Smooth muscle cell (in vitro differentiated cells): Measurements from ENCODE around the gene PTPRG. TPM values are rescaled to one million over a fixed set of nuclear protein-coding genes. Genes with fewer than 3 reads are reported as not detected.

Source experiments
- DNase-seq: peaks from one replicate; lab custom pipeline; 2025; ENCODE audit not compliant: unreplicated experiment; lab: John Stamatoyannopoulos, UW
- H2AFZ ChIP-seq: fragments of 200-600 bp; sonication (generic); 2 replicates; pipeline ENCODE4 v1.6.0; 2016; ENCODE audit warnings: antibody characterized with exemption, low read depth, mild to moderate bottlenecking
- H3F3A ChIP-seq: fragments of 200-600 bp; sonication (generic); 2 replicates; pipeline ENCODE4 v1.6.0; 2017; ENCODE audit warnings: antibody characterized with exemption, low read depth
- H3K27ac ChIP-seq: fragments of 200-600 bp; sonication (generic); 2 replicates; pipeline ENCODE4 v1.5.1; 2016; ENCODE audit warnings: low read depth, mild to moderate bottlenecking
- H3K27me3 ChIP-seq: fragments of 200-600 bp; sonication (generic); 2 replicates; pipeline ENCODE4 v1.6.1; 2016; ENCODE audit warnings: low read depth, mild to moderate bottlenecking
- H3K36me3 ChIP-seq: fragments of 200-600 bp; sonication (generic); 2 replicates; pipeline ENCODE4 v1.5.1; 2016; ENCODE audit warnings: low read depth
- H3K4me1 ChIP-seq: fragments of 200-600 bp; sonication (generic); 2 replicates; pipeline ENCODE4 v1.5.1; 2016; ENCODE audit warnings: low read depth
- H3K4me2 ChIP-seq: fragments of 200-600 bp; sonication (generic); 2 replicates; pipeline ENCODE4 v1.6.0; 2016; ENCODE audit warnings: mild to moderate bottlenecking
- H3K4me3 ChIP-seq: fragments of 200-600 bp; sonication (generic); 2 replicates; pipeline ENCODE4 v1.5.1; 2016; ENCODE audit warnings: mild to moderate bottlenecking
- H3K79me2 ChIP-seq: fragments of 200-600 bp; sonication (generic); 2 replicates; pipeline ENCODE4 v1.6.0; 2016; ENCODE audit warnings: low read depth, mild to moderate bottlenecking
- H3K9ac ChIP-seq: fragments of 200-600 bp; sonication (generic); 2 replicates; pipeline ENCODE4 v1.6.0; 2016; ENCODE audit warnings: low read depth
- H3K9me3 ChIP-seq: fragments of 200-600 bp; sonication (generic); replicated peaks from 2 replicates; pipeline ENCODE4 v1.5.1; 2016; ENCODE audit warnings: low read depth
- H4K20me1 ChIP-seq: fragments of 200-600 bp; sonication (generic); 2 replicates; pipeline ENCODE4 v1.6.0; 2016; ENCODE audit warnings: low read depth
- CTCF ChIP-seq: fragments of 200-600 bp; sonication (generic); IDR thresholded peaks from 2 replicates; pipeline ENCODE4 v1.5.1; 2017; ENCODE audit warnings: borderline replicate concordance, mild to moderate bottlenecking, antibody characterized with exemption; ENCODE audit not compliant: insufficient read depth, poor library complexity, severe bottlenecking
- WGBS: methylation state at CpG from one replicate; pipeline ENCODE4 v1.1.7; 2016; ENCODE audit warnings: low lambda C conversion rate; 5-methylcytosine and 5-hydroxymethylcytosine counted together
- polyA plus RNA-seq: library from polyadenylated mRNA; unstranded; fragments of >200 nt; fragmentation: Nextera tagmentation; extraction: Ambion mirVana; gene quantifications from 2 replicates; pipeline ENCODE4 v1.2.1, GENCODE V29; 2016
- total RNA-seq: library from RNA; depleted of rRNA; stranded (reverse); fragments of >200 nt; gene quantifications from 2 replicates; pipeline ENCODE4 v1.2.3, GENCODE V29; 2014

The PTPRG gene
- total and polyA plus RNA-seq, 2 experiments from 2014 or later, result 21.2 to 87.3 TPM

DNA sequence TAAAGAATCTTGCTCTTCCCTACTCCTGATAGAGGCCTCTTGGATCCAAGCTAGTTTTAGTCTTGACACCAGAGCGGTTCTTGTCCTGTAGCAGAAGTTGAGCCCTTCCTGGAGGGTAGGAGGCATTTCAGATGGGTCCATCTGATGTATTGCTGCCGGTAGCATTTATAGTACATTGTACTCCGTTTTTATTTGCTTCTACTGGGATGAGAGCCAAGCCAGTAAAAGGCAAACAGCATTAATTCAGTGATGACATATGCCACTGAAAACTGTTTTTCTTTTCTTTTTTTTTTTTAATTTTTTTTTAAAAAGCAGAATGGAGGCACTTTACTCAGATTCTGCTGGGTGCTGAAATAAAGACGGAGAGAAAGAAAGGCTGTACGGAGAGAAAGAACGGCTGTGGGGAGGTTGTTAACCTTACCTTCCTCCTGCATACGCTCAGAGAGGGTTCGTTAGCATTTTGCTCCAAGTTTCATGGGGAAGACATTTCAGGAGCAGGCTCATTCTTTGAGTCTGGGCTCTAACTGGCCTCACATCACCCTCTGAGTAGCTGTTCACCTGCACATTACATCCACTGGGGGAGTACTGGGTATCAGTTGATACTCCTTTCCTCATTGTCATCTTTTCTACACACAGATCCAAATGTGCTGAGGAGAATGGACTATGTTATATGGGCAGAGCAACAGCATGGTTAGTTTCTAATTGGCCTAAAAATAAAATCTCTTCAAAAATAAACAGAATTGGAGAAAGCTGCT is 650.5 kb downstream of the PTPRG start:
- no peak overlapping the region for H3K4me2 ChIP-seq
- no peaks in the 10 kb centered on the region for H3K79me2 ChIP-seq
- 87% methylated on average over 8 of the region's 8 CpGs for WGBS
- no peaks in the 10 kb centered on the region for H3K36me3 ChIP-seq
- H3F3A ChIP-seq, result no peaks in the 10 kb centered on the region
- no peak overlapping the region for H2AFZ ChIP-seq
- peaks cover 10% of the 10 kb centered on the region for H4K20me1 ChIP-seq
- H3K9ac ChIP-seq, result no peak overlapping the region
- no peaks in the 10 kb centered on the region for H3K27me3 ChIP-seq
- no peaks in the 10 kb centered on the region for H3K4me1 ChIP-seq
- no peaks in the 10 kb centered on the region for H3K9me3 ChIP-seq
- no peak overlapping the region for H3K27ac ChIP-seq
- TF ChIP-seq CTCF, result no peak
- H3K4me3 ChIP-seq, result no peak overlapping the region
- DNase-seq, result no peak

GRCh38 chr3:62214850-62215249 is 653.5 kb downstream of the PTPRG start:
- no peaks in the 10 kb centered on the region for H3K9me3 ChIP-seq
- no peaks in the 10 kb centered on the region for H3K27me3 ChIP-seq
- no peak overlapping the region for H3K27ac ChIP-seq
- H3K9ac ChIP-seq, result no peak overlapping the region
- H2AFZ ChIP-seq, result no peak overlapping the region
- WGBS, result 90% methylated on average over 4 of the region's 4 CpGs
- no peaks in the 10 kb centered on the region for H3K4me1 ChIP-seq
- H3K4me3 ChIP-seq, result no peak overlapping the region
- no peaks in the 10 kb centered on the region for H3K79me2 ChIP-seq
- TF ChIP-seq CTCF, result no peak
- no peak for DNase-seq
- no peaks in the 10 kb centered on the region for H3F3A ChIP-seq
- no peaks in the 10 kb centered on the region for H3K36me3 ChIP-seq
- peaks cover 10% of the 10 kb centered on the region for H4K20me1 ChIP-seq
- H3K4me2 ChIP-seq, result no peak overlapping the region

GRCh38 chr3:62220616-62221015 is 659.2 kb downstream of the PTPRG start:
- TF ChIP-seq CTCF, result no peak
- Histone ChIP-seq H3K4me3 (no peak overlapping the region), H3K79me2 (no peaks in the 10 kb centered on the region), H3K27ac (no peak overlapping the region), H3K27me3 (no peaks in the 10 kb centered on the region), H3K9me3 (no peaks in the 10 kb centered on the region), H2AFZ (no peak overlapping the region), H3K36me3 (no peaks in the 10 kb centered on the region), H3K4me1 (no peaks in the 10 kb centered on the region), H3K4me2 (no peak overlapping the region), H3K9ac (no peak overlapping the region), H4K20me1 (no peaks in the 10 kb centered on the region), H3F3A (no peaks in the 10 kb centered on the region)
- DNase-seq, result no peak

DNA sequence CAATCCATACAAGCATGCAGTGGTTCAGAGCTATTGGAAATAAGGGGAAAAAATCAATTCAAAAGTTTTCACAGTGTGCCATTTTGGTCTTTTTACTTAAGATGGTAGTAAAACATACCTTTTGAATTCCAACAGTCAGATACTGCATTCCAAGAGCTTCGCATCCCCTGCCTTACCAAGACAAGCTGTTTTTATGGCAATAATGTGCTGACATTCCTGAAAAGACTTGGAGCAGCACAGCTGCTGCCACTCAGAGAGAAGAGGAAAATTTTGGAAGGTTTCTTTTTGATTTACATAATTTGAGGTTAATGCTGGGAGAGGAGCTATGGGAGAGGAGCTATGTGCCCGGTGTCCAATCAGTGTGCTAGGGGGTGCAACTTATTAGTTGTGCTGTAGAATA is 663.7 kb downstream of the PTPRG start:
- H3F3A ChIP-seq, result no peaks in the 10 kb centered on the region
- TF ChIP-seq CTCF, result no peak
- H3K27ac ChIP-seq, result no peak overlapping the region
- no peak for DNase-seq
- H2AFZ ChIP-seq, result no peak overlapping the region
- WGBS, result 90% methylated on average over 2 of the region's 2 CpGs
- H3K9ac ChIP-seq, result no peak overlapping the region
- H3K4me2 ChIP-seq, result no peak overlapping the region
- H3K4me1 ChIP-seq, result peaks cover 5% of the 10 kb centered on the region
- no peaks in the 10 kb centered on the region for H3K36me3 ChIP-seq
- no peaks in the 10 kb centered on the region for H3K79me2 ChIP-seq
- H3K9me3 ChIP-seq, result no peaks in the 10 kb centered on the region
- H3K4me3 ChIP-seq, result no peak overlapping the region
- H4K20me1 ChIP-seq, result no peaks in the 10 kb centered on the region
- H3K27me3 ChIP-seq, result no peaks in the 10 kb centered on the region
